Measurements from ENCODE around the gene JUN.

JUN gene

DNA sequence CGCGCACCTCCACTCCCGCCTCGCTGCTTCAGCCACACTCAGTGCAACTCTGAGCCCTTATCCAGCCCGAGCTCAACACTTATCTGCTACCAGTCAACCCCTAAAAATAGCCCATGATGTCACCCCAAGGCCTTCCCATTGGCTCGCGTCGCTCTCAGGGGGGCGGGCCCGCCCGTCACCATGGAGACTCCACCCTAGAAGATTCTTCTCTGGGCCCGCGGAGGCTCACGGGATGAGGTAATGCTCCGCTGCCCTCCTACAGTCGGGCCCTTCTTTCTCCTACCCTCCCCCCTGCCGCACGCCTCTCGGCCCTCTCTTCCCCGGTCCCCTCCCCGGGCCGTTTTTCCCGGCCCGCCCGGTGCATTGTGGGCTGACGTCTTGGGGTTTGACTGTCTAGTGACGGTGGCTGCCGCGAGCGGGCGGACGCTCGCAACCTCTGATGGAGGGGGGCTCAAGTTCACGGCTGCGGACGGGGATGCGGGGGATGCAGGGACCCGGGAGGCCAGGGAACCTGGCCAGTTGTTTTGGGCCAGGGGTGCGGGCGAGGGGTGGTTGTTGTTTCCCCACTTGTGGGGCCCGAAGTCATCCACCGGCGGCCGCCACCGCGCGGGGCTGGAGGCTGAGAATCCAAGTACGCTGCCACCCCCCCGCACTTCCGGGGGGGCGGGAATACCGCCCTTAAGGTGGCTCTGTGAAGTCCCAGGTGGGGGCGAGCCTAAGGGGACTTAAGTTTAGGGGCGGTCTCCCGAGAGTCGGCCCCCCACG, at the start of gene JUN:
JUN (minus strand) TSS at position 55 of the 765 bp plus-strand sequence. CDS start 977 bp downstream, outside the sequence.
- DNase-seq = peak; percentile 88

DNA sequence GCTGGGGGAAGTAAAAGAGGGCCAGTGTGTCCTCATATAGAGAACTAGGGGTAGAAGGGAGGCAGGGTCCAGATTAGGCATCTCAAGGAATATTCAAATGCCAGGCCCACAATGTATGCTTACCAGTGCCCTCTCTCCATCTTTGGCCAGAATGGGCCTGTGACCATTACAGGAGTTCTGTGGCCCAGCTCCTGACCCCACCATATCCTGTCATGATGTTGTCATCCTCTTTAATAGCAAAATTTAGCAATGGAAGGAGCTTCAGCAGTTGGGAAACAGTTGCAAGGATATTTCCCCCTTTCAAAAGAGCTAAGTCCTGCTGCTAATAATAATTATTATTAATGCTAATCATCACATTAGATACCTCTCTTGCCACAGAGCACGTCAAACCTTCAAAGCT, 49.3 kb upstream of the JUN start:
- no peak for DNase-seq

DNA sequence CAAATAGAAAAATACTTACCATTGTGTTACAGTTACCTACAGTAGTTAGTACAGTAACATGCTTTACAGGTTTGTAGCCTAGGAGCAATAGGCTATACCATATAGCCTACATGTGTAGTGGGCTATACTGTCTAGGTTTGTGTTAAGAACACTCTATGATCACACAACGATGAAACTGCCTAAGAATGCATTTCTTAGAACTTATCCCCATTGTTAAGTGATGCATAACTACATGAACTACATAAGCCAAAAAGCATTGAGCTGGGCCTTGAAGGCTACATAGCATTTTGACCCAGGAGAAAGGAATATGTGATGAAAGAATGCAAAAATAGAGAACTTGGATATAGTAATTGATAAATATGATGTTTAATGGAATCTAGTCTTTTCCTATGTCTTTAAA, 46.4 kb upstream of the JUN start:
- DNase-seq = no peak

DNA sequence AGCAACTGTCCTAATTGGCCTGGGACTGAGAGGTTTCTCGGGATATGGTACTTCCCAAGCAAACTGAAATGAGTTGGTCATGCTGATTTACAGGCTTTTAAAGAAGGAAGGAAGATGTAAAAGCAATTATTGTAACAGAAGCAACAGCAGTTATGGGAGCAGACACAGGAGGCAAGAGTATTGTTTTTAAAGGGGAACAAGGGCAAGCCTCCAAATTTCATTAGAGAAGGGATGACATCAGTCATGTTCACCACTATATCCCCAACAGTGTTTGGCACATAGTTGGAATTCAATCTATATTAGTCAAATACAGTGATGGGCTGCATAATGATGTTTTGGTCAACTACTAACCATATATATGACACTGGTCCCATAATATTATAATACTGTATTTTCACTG, 46.0 kb upstream of the JUN start:
- no peak for DNase-seq

DNA sequence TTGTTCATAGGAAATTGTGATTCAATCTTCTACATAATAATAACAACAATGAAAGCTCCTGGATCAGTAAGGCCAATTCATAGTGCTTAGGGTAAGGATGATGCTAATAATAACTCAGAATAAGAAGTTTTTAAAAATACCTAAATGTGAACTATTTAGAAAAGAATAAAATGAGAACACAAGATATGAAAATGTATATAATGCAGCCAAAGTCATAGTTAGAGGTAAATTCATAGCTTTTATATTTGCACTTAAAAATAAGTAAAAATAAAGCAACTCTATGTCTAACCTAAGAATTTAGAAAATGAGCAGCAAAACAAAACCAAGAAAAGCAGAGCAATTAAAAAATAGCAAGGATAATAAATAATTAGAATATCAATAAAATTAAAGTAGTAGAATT, 43.5 kb upstream of the JUN start:
- no peak for DNase-seq

DNA sequence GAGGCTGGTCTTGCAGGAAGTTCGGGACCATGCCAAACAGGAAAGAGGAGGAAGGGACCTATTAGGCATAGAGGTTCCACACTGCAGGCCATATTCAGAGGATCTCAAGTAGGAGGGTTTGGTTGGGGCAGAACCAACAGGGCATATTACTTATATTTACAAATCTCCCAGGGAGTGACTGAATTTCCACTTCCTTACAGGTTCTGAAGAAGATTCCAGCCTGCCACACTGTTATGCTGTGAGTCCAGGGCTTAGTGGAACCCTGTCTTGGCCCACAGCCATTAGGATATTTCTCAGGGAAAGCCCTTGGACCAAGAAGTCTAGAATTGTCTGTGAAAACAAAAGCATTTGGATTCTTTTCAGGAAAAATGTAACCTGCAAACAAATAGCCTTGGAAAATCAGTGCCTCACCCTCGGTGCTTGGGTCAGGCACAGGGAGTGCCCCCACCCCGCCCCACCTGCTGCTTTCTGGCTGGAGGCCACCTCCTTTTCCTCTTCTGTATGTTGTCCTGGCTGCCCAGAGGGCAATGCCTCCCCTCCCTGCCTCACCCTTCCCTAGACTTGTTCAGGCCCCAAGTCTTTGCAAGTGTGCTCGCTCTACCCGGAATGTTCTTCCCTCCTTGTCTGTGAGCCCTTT, 41.0 kb upstream of the JUN start:
- DNase-seq = no peak

DNA sequence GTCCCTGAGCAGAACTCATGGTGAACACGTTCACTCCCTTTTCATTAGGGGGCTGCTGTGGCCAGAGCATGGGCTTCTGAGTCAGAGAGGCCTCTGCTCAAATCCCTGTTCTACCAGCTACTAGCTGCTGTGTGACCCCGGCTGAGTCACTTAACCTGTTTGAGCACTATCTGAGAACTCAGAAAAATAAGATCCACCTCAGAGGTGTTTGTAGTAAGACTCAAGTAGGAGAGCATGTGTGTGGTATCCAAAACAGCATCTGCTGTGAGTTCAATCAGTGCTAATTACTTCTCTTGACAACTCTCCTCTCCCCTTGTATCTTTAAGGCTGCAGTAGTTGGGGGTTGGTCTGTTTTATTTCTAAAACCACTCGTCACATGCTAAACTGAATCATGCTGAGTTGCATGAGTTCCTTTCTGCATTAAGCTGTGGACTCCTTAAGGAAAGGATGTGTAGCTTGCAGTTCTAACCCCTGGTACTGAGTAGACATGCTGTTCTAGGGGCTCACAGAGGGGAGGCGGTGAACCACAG, 39.7 kb upstream of the JUN start:
- no peak for DNase-seq

DNA sequence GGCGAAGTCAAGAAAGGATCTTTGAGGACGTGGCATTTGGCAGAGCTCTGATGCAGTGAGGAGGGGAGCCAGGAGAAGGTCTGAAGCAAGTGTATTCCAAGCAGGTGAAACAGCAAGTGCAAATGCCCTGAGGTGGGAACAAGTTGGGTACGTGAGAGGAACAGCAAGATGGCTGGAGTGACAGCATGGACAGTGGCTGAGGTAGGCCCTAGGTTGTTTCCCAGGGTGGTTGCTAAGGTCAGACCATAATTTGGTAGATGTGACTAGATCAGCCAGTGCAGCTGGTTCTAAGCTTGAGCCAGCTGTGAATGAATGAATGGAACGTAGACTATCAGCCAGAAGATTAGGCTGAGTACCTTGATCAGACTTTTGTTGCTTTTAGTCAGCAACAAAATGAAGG, 37.5 kb upstream of the JUN start:
- no peak for DNase-seq

DNA sequence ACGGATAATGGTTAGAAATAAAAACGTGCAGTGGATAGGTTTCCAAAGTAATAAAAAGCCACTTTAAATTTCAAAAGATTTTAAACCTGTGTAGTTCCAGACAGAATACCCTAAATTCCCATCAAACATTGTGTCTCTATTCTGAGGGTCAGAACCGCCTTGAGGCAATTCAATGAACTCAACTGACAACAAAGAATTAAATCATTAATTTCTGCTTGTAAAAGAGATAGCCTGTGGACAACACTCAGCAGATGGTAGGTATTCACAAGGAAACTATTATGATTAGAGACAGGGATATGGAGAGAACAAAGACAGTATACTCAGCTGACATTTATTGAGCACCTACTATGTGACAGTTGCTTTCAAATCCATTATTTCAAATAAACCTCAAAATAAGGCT, 35.1 kb upstream of the JUN start:
- no peak for DNase-seq

DNA sequence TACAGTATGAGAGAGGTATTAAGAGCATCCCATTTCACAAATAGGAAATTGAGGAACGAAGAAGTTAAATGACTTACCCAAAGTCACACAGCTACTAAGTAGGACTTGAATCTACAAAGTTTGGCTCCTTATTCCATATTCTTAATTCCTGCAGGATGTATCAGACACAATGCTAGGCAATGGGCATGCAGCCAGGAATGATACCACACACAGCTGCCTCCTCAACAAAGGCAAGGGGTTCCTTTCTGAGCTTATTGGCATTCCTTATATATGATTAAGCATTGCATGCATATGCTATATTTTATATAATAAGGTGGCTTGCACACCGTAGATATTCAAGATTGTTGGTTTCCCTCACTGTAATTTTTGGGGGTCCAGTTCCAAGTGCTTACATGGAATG, 34.2 kb upstream of the JUN start:
- no peak for DNase-seq

DNA sequence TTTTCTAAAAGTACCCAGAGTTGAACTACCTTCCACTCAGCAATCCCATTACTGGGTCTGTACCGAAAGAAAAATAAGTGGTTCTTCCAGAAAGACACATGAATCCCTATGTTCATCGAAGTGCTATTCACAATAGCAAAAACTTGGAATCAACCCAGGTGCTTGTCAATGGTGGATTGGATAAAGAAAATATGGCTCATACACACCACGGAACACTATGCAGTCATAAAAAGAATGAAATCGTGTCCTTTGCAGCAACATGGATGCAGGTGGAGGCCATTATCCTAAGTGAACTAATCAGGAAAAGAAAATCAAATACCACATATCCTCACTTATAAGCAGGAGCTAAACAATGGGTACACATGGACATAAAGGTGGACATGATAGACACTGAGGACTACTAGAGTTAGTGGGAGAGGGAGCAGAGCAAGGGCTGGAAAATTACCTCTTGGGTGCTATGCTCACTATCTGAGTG, 32.9 kb upstream of the JUN start:
- DNase-seq = no peak

DNA sequence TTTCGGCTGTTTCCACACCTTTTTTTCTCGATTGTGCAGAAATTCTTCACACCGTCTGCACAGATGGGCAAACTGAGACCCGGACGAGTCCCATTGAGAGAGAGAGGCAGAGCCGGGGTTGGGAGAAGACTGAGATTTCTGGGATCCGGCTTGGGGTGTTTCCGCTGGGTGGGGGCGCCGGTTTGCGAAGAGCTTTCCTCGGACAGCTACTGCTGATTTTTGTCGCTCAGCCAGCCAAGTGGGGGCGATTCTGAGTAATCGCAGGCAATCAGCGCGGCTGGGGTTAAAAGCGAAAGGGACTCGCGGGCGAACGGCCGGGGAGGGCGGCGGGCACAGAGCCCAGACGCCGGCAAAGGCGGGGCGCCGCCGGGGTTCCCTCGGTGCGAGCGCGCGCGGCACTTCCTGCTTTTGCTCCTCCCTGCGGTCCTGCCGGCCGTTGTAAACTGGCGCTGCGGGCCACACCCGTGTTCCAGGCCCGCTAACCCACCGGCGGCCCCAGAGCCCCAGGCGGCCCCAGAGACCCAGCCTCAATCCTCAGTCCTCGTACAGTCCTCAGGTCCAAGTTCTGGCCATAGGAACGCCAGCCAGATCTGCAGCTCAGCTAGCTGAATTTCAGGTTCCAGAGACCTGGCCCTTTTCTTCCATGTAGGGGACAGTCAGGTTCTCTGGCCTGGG, 32.4 kb upstream of the JUN start:
- DNase-seq = no peak

DNA sequence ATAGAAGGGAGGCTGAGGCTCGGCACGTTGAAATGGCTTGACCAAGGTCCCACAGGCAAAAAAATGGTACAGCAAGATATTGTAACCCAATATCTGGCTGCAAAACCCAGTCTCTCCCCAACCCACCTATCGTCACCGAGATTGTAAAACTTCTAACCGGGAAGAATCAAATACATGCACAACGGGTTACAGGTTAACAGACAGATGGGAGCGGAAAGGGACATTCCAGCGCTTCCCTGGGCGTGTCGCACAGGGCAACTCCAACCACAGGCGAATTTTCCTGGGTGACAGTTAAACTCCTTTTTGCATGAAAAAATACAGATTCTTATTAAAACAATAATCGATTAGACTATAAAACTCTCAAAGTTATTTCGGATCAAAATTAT, 31.8 kb upstream of the JUN start:
- DNase-seq = no peak

DNA sequence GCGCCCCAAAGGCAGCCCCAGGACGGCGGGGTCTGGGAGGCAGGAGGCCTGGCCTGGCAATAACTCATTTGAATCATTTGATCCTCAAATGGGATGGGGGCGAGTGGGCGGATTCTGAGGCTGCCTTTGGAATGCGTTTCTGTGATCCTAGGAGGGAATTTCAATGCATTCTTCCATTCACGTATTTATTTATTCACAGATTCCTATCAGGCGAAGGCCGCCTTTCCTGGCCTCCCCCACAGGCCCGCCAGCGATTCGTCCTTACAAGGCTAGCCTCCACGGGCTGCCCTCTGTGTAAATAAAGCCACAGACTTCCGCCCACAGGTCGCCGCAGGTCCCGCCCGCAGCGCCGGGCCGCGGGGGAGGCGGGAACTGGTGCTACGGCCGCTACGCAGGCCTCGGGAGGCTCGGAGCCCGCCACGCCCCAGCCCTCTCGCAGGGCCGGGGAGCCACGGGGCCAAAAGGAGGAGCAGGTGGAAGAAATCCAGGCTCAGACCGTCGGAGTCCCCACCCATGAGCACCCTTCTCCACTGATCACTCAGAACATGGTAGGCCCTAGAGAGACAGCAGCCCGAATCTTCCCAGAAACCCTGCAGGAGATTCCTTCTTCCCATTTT, 31.3 kb upstream of the JUN start:
- no peak for DNase-seq

DNA sequence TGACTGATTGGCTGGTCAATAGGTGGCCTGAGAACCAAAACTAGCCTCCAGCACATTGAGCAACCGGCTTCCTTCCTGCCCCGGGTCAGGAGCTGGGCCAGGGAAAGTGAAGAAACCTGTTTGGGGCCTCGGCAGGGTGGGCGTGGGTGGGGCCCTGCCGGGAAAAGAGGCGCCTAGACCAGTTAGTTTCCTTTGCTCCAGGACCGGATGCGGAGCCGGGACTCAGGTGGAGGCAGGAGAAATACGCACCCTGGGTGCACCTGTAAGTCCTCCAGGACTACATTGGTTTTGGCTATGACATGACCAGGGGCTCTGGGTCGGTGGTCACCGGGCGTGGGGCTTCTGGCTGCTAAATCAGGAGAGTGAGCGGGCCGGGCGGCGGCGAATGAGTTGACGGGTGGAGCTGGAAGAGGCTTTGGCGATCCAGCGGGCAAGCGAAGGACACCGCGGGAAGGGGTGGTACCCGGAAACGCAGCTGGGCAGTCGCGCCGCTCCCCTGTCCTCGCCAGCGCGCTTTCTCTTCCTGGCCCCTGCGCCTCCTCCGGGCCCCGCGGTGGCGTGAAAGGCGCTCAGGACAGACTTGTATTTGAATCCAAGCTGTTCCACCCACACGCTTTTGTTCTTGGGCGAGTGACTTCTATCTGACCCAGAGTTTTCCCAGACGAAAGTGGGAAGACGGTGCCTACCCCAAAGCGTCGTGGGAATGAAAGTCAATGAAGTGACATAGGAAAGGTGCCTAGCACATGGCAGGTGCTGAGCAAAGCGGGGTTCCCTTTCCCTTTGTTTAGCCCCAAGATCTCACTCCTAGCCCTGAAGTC, 30.6 kb upstream of the JUN start:
- no peak for DNase-seq

DNA sequence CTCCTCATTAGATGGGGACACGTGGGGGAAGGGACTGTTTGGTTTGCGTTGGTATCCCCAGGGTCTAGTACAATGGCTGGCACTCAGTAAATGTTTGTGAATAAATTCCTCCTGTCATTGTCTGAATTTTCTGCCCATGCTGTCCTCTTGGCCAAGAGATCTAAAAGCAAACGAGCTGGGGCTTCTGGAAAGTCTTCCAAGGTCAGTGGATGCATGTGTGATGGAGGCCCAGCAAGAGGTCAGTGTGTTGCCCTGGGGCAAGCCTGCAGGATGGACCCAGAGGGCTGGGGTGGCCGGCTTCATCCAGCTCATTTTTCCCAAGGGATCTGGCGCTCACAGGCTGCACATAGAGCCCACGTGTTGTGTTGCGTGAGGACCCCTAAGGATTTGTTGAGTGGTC, 30.0 kb upstream of the JUN start:
- no peak for DNase-seq

DNA sequence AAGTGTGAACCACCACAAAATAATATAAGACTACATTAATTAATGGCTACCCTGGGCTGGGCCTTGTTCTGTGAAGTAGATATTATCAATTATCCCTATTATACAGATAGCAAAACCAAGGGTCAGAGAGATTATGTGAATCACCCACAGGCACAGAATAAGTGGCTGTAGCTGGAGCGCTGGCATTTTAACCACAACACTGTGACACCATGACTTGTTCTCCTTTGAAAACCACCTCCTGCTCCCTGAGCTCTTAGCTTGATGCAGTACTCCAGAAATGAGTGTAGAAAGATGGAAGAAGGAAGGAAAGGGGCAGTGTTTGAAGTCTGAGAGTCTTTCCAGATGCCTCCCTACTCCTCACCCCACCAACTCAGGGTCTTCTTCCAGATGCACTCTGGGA, 29.5 kb upstream of the JUN start:
- no peak for DNase-seq

DNA sequence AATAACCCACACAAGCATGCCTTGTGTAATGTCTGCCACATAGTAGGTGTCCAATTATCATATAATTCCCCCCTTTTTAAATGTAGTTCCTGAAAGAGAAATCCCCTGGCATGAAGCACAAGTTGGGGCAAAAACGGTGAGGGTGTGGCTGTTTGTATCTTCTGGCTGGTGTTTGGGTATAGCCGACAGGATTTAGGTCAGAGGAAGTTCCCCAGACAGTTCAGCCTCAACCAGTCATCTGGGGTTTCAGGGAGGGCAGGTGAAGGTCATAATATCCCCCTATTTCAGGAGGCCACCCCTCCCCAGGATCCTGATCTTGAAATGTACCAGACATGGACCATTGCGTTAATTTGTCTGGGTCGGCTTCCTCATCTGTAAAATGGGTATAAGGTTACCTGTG, 29.1 kb upstream of the JUN start:
- DNase-seq = no peak

DNA sequence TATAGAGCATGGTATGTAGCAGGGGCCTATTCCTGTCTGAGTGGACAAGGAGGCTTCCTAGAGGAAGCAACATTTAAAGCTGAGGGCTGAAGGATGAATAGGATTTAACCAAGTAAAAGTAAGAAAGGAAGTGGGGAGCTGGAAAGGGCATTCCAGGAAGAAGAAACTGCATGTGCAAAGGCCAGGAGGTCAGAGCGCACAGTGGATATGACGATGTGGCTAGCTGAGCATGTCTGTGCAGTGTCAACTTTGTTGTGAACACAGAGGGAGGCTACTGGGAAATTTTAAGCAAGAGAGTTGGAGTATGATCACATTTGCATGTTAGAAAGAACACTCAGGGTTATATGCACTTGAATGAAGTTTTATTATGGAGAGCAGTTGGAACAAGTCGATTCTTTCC, 28.6 kb upstream of the JUN start:
- DNase-seq = no peak

DNA sequence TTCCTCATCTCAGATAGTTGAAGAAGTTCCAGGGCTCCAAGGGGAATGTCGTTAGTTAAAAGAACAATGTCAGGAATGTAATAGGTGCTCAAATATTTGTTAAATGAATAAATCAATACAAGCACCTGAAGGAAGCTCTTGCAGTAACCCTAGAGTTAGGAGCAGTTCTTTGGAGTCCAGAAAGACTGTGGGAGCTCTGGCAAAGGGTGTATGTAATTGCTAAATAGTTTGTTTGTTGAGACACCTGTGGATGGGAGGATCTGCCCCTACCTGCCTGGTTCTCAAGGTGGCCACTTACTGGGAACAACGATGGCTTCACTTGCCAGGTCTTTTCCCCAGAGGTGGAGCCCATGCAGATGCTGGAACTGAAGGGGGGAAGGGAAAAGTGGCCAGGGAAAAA, 27.5 kb upstream of the JUN start:
- no peak for DNase-seq

DNA sequence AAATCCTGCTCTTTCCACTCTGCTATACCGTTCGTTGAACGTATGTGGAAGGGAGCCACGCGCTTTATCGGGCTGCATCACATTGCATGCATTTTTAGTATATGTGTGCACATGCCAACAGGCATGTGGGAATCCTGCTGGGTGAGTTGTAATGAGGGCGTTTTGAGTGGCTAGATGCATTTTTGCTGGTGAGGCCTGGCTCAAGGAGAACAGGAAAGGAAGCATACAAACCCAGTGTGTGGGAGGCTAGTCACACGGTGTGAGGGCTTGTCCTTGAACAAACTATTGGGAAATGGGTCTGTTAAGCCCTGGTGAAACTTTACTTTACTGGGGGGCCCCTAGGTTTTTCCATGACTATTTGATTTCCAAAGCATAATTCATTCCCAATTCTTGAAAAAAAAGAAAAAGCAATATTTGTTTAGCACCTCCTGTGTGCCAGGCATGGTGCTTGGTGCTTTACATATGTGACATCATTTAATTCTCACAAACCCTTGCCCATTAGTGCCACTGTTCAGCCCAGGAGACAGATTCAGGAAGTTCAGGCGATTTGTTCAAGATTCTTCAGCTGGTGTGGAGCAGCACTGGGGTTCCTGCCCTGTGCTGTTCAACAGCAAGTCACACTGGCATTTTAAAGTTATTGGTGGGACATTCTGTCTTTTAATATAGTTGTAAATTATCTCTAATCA, 25.6 kb upstream of the JUN start:
- no peak for DNase-seq

DNA sequence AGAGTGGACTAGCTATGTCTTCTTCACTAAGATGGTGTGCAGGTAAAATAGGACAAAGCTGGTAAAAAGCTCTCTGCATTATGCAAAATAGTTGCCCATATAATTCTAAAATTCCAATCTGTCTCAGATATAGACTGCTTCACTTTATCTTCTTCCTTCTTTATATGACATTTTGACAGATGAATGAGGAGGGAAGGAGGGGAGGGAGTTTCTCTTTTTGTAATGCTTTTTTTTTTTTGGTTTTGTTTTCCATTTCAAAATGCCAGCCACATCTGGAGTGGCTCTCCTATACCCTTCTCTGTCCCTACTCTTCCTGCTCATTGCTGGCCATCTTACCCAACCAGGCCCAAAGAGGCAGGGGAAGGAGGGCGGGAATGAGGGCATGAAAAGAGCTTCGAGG, 24.2 kb upstream of the JUN start:
- no peak for DNase-seq

Data from NCI-H1417 treated with DMSO at 0.1 percent for 48 hours (cell line).